Endothelial cell of umbilical vein (primary cell): ENCODE data around the gene IFIT3. TPM values are rescaled to one million over a fixed set of nuclear protein-coding genes. Genes with fewer than 3 reads are reported as not detected.

ENCODE experiments used
- BruUV-seq: library from RNA; stranded (reverse); fragments of 400-500 nt; replicated peaks from 2 replicates; lab custom pipeline; 2021; lab: Mats Ljungman, UMichigan
- CTCF ChIA-PET: fragments of 300-600, 350-600 bp; sonication (Branson Sonifier 250); formaldehyde crosslinking; loops from one replicate; lab custom pipeline; 2021; ENCODE audit warnings: antibody characterized with exemption, inconsistent platforms; lab: Charles Lee
- POLR2A ChIA-PET: fragments of 300-600, 350-600 bp; sonication (Branson Sonifier 250); formaldehyde crosslinking; loops from one replicate; lab custom pipeline; 2021; ENCODE audit warnings: antibody characterized with exemption, inconsistent platforms; lab: Charles Lee
- DNase-seq: peaks from one replicate; pipeline ENCODE4 v3.0.0-alpha.2; 2011; ENCODE audit warnings: low read depth, low spot score
- FAIRE-seq: peaks from 2 replicates; lab custom pipeline; 2011; peaks lifted over from hg19 to GRCh38; lab: Jason Lieb, UNC
- H2AFZ ChIP-seq: 2 replicates; pipeline ENCODE4 v1.6.0; 2012; ENCODE audit warnings: low read depth, low read length, control low read depth, inconsistent platforms
- H3K27ac ChIP-seq: 2 replicates; pipeline ENCODE4 v1.5.1; 2011; ENCODE audit warnings: low read depth, mild to moderate bottlenecking, control low read depth, low read length, moderate library complexity; ENCODE audit not compliant: insufficient read depth
- H3K27me3 ChIP-seq, 2 experiments: 2 replicates each; pipeline versions ENCODE4 v1.6.0 to v1.6.1; 2011; ENCODE audit warnings: low read length in 2 of 2, mixed read lengths in 1 of 2; ENCODE audit not compliant: control insufficient read depth in 2 of 2, insufficient read depth in 2 of 2
- H3K36me3 ChIP-seq, 2 experiments: 2 replicates in 1 of 2; 3 replicates in 1 of 2; pipeline ENCODE4 v1.5.1; 2011; ENCODE audit warnings: low read length in 2 of 2, mild to moderate bottlenecking in 1 of 2, moderate library complexity in 1 of 2; ENCODE audit not compliant: control insufficient read depth in 2 of 2, insufficient read depth in 2 of 2; ENCODE audit errors: extremely low read depth in 1 of 2
- H3K4me1 ChIP-seq: 3 replicates; pipeline ENCODE4 v1.5.1; 2011; ENCODE audit warnings: mild to moderate bottlenecking, low read length; ENCODE audit not compliant: control insufficient read depth, insufficient read depth; ENCODE audit errors: extremely low read depth
- H3K4me2 ChIP-seq: 2 replicates; pipeline ENCODE4 v1.6.1; 2011; ENCODE audit warnings: low read length, control low read depth, mixed read lengths; ENCODE audit not compliant: insufficient read depth
- H3K4me3 ChIP-seq, 3 experiments: fragments of 200-600 bp in 1 of 3; sonication (generic), shearing (Covaris generic) in 1 of 3; replicated peaks in 1 of 3; 2 replicates each; pipeline ENCODE4 v1.5.1; 2011 to 2016; ENCODE audit warnings: control low read depth in 3 of 3, low read length in 3 of 3, mild to moderate bottlenecking in 2 of 3, inconsistent platforms in 1 of 3, low read depth in 1 of 3, moderate library complexity in 1 of 3; ENCODE audit not compliant: insufficient read depth in 1 of 3
- H3K79me2 ChIP-seq: 2 replicates; pipeline ENCODE4 v1.6.0; 2012; ENCODE audit warnings: low read length, inconsistent platforms; ENCODE audit not compliant: control insufficient read depth, insufficient read depth
- H3K9ac ChIP-seq: replicated peaks from 2 replicates; pipeline ENCODE3; 2011; ENCODE audit warnings: low read length, control low read depth; ENCODE audit not compliant: insufficient read depth; ENCODE audit errors: extremely low read depth
- H3K9me1 ChIP-seq: replicated peaks from 3 replicates; pipeline ENCODE4 v1.6.0; 2011; ENCODE audit warnings: mild to moderate bottlenecking, low read length; ENCODE audit not compliant: control insufficient read depth, insufficient read depth; ENCODE audit errors: extremely low read depth
- H3K9me3 ChIP-seq: replicated peaks from 2 replicates; pipeline ENCODE4 v1.5.1; 2012; ENCODE audit warnings: low read length, inconsistent platforms; ENCODE audit not compliant: control insufficient read depth, insufficient read depth
- H4K20me1 ChIP-seq: replicated peaks from 2 replicates; pipeline ENCODE3; 2011; ENCODE audit warnings: mild to moderate bottlenecking, low read length; ENCODE audit not compliant: control insufficient read depth, insufficient read depth; ENCODE audit errors: extremely low read depth
- CTCF ChIP-seq, 2 donors: IDR thresholded peaks; 1 replicate in 1 of 2; 2 replicates in 1 of 2; pipeline ENCODE4 v1.5.1; 2011; ENCODE audit warnings: low read length in 2 of 2, mild to moderate bottlenecking in 2 of 2, moderate library complexity in 2 of 2, control low read depth in 1 of 2, inconsistent platforms in 1 of 2, low read depth in 1 of 2; ENCODE audit not compliant: insufficient read depth in 1 of 2; ENCODE audit errors: extremely low read depth in 1 of 2
- EZH2 ChIP-seq: IDR thresholded peaks from 2 replicates; pipeline ENCODE4 v1.6.1; 2012; ENCODE audit warnings: borderline replicate concordance, low read depth, mild to moderate bottlenecking, moderate library complexity, low read length, inconsistent platforms; ENCODE audit not compliant: severe bottlenecking
- FOS ChIP-seq: IDR thresholded peaks from 2 replicates; pipeline ENCODE4 v1.6.1; 2011; ENCODE audit warnings: mild to moderate bottlenecking, low read length, moderate library complexity, borderline replicate concordance; ENCODE audit not compliant: insufficient read depth
- GATA2 ChIP-seq: IDR thresholded peaks from 2 replicates; pipeline ENCODE4 v1.7.0; 2011; ENCODE audit warnings: low read depth, mild to moderate bottlenecking, moderate library complexity, mixed read lengths, low read length; ENCODE audit not compliant: insufficient read length, insufficient read depth
- JUN ChIP-seq: IDR thresholded peaks from 2 replicates; pipeline ENCODE4 v1.6.1; 2011; ENCODE audit warnings: borderline replicate concordance, low read depth; ENCODE audit not compliant: insufficient read length, insufficient read depth
- MAX ChIP-seq: IDR thresholded peaks from 2 replicates; pipeline ENCODE4 v1.6.1; 2011; ENCODE audit not compliant: insufficient read depth, insufficient read length
- MYC ChIP-seq: IDR thresholded peaks from one replicate; pipeline ENCODE4 v1.6.1; 2011; ENCODE audit warnings: mild to moderate bottlenecking, low read depth, low read length
- POLR2A ChIP-seq: IDR thresholded peaks from 2 replicates; pipeline ENCODE4 v1.6.1; 2012; ENCODE audit warnings: low read depth, mild to moderate bottlenecking, control low read depth, low read length
- POLR2AphosphoS5 ChIP-seq: IDR thresholded peaks from 2 replicates; pipeline ENCODE4 v1.6.1; 2012; ENCODE audit warnings: low read depth, mild to moderate bottlenecking, control low read depth, low read length, moderate library complexity; ENCODE audit not compliant: insufficient read depth
- dilution Hi-C: fragments of 300-500 bp; cut with MboI; formaldehyde crosslinking; loops from one replicate; pipeline ENCODE4 v1.15.0; 2019; ENCODE audit warnings: low sequenced_read_pairs; ENCODE audit not compliant: extremely low pct_ligation_motif_present
- intact Hi-C: fragments of 100-400 bp; cut with micrococcal nuclease; formaldehyde crosslinking; loops from one replicate; pipeline ENCODE4 v1.10.0; 2022
- polyA plus RNA-seq, 4 experiments: library from polyadenylated mRNA; depleted of rRNA in 3 of 4; stranded (reverse) in 3 of 4; unstranded in 1 of 4; fragments of >200 nt; gene quantifications; 2 replicates each; pipeline versions ENCODE4 v1.2.1 to v1.2.3, GENCODE V29; 2011 to 2012; ENCODE audit warnings: missing spikeins in 1 of 4
- total RNA-seq: library from RNA; stranded (reverse); gene quantifications from 2 replicates; pipeline ENCODE4 v1.2.3, GENCODE V29; 2021

The IFIT3 gene
- total and polyA plus RNA-seq, 2 donors (not counting 3 experiments of a cell fraction or from before 2014, with no cell fraction given), result 1.2 to 3.1 TPM

- ChIA-PET CTCF (interaction anchor here (1.1 kb wide), 1 partner anchor 18 kb away, joined by 6 read pairs; the partner anchor contains the start of gene IFIT3), POLR2A (no interaction called here)
- Histone ChIP-seq H3K27me3 (peaks cover 29% of the 10 kb centered on the region in 2 experiments), H4K20me1 (no peaks in the 10 kb centered on the region), H3K4me1 (no peaks in the 10 kb centered on the region), H3K36me3 (no peaks in the 10 kb centered on the region), H3K79me2 (no peaks in the 10 kb centered on the region), H3K9me3 (no peaks in the 10 kb centered on the region), H3K4me3 (no peak overlapping the region), H3K4me2 (no peak overlapping the region), H3K9ac (no peak overlapping the region), H3K27ac (no peak overlapping the region), H2AFZ (no peak overlapping the region), H3K9me1 (no peaks in the 10 kb centered on the region)
- dilution Hi-C loops (no loop called here), intact Hi-C loops (no loop called here)
- no TSS peak for BruUV-seq
- TF ChIP-seq JUN, result no peak
- TF ChIP-seq MAX, result no peak
- TF ChIP-seq EZH2, result no peak
- TF ChIP-seq FOS, result no peak
- TF ChIP-seq POLR2A, result no peak
- TF ChIP-seq CTCF (IDR thresholded peaks at IDR 0.05; ENCODE audit: extremely low read depth in 1 of 2, insufficient read depth in 1 of 2, low read depth in 1 of 2, low read length in 2 of 2), result no peak
- no peak for TF ChIP-seq MYC
- no peak for TF ChIP-seq POLR2AphosphoS5
- TF ChIP-seq GATA2, result no peak
- no peak for FAIRE-seq
- no peak for DNase-seq
Observed at GRCh38 chr10:89310056-89310893, 17.5 kb upstream of the IFIT3 start.
